H9 (cell line): Measurements from ENCODE around the gene CLRN1. TPM values are rescaled to one million over a fixed set of nuclear protein-coding genes. Genes with fewer than 3 reads are reported as not detected.

Experiments used
- DNase-seq: peaks from one replicate; pipeline ENCODE4 v3.0.0-alpha.2; 2017
- H2AFZ ChIP-seq: one replicate; pipeline ENCODE4 v1.6.1; 2013; ENCODE audit warnings: mild to moderate bottlenecking, low read length, control low read depth, moderate library complexity
- H2AK5ac ChIP-seq: 2 replicates; pipeline ENCODE4 v1.6.1; 2013; ENCODE audit warnings: low read length, control low read depth, mixed read lengths; ENCODE audit not compliant: insufficient read length
- H2BK120ac ChIP-seq: one replicate; pipeline ENCODE4 v1.6.1; 2013; ENCODE audit warnings: low read depth, mild to moderate bottlenecking, low read length, control low read depth, inconsistent platforms; ENCODE audit not compliant: poor library complexity, severe bottlenecking
- H2BK12ac ChIP-seq: 2 replicates; pipeline ENCODE4 v1.6.1; 2013; ENCODE audit warnings: low read length, control low read depth, mixed read lengths, low read depth; ENCODE audit not compliant: insufficient read length
- H2BK15ac ChIP-seq: 2 replicates; pipeline ENCODE4 v1.6.1; 2013; ENCODE audit warnings: low read depth, low read length, control low read depth
- H2BK20ac ChIP-seq: one replicate; pipeline ENCODE4 v1.6.1; 2013; ENCODE audit warnings: low read depth, mild to moderate bottlenecking, low read length, control low read depth, inconsistent platforms; ENCODE audit not compliant: poor library complexity, severe bottlenecking
- H2BK5ac ChIP-seq: 2 replicates; pipeline ENCODE4 v1.6.1; 2013; ENCODE audit warnings: low read length, control low read depth, mixed read lengths; ENCODE audit not compliant: insufficient read length
- H3K14ac ChIP-seq: 2 replicates; pipeline ENCODE4 v1.6.1; 2013; ENCODE audit warnings: low read length, control low read depth; ENCODE audit not compliant: insufficient read depth
- H3K18ac ChIP-seq: 2 replicates; pipeline ENCODE4 v1.6.1; 2013; ENCODE audit warnings: low read depth, mild to moderate bottlenecking, mixed read lengths, low read length, control low read depth; ENCODE audit not compliant: insufficient read length
- H3K23ac ChIP-seq: 2 replicates; pipeline ENCODE4 v1.6.1; 2013; ENCODE audit warnings: low read length, control low read depth, mixed read lengths, low read depth; ENCODE audit not compliant: insufficient read length
- H3K23me2 ChIP-seq: 2 replicates; pipeline ENCODE4 v1.6.1; 2013; ENCODE audit warnings: low read depth, mild to moderate bottlenecking, mixed read lengths, low read length, control low read depth; ENCODE audit not compliant: insufficient read length, poor library complexity, severe bottlenecking
- H3K27ac ChIP-seq: 2 replicates; pipeline ENCODE4 v1.5.1; 2013; ENCODE audit warnings: low read length, control low read depth, mixed read lengths, low read depth; ENCODE audit not compliant: insufficient read length
- H3K27me3 ChIP-seq: 2 replicates; pipeline ENCODE4 v1.6.1; 2013; ENCODE audit warnings: low read length, control low read depth, inconsistent platforms; ENCODE audit not compliant: insufficient read depth
- H3K4ac ChIP-seq: 2 replicates; pipeline ENCODE4 v1.6.1; 2013; ENCODE audit warnings: low read depth, mild to moderate bottlenecking, control low read depth, inconsistent platforms, low read length, moderate library complexity
- H3K4me1 ChIP-seq: 2 replicates; pipeline ENCODE4 v1.6.1; 2013; ENCODE audit warnings: low read length, control low read depth, inconsistent platforms; ENCODE audit not compliant: insufficient read depth
- H3K4me2 ChIP-seq: 2 replicates; pipeline ENCODE4 v1.6.1; 2013; ENCODE audit warnings: low read length, control low read depth, mixed read lengths; ENCODE audit not compliant: insufficient read length, insufficient read depth
- H3K56ac ChIP-seq: 2 replicates; pipeline ENCODE4 v1.6.1; 2013; ENCODE audit warnings: low read depth, mild to moderate bottlenecking, mixed read lengths, low read length, control low read depth; ENCODE audit not compliant: insufficient read length
- H3K79me1 ChIP-seq: 2 replicates; pipeline ENCODE4 v1.6.1; 2013; ENCODE audit warnings: low read depth, mild to moderate bottlenecking, moderate library complexity, low read length, control low read depth, inconsistent platforms; ENCODE audit not compliant: insufficient read depth, poor library complexity, severe bottlenecking
- H3K79me2 ChIP-seq: 2 replicates; pipeline ENCODE4 v1.6.1; 2013; ENCODE audit warnings: low read length, control low read depth, inconsistent platforms; ENCODE audit not compliant: insufficient read depth
- H3K9ac ChIP-seq: 2 replicates; pipeline ENCODE4 v1.6.1; 2013; ENCODE audit warnings: low read length, control low read depth, mixed read lengths; ENCODE audit not compliant: insufficient read length; ENCODE audit errors: extremely low read depth
- H3K9me3 ChIP-seq: one replicate; pipeline ENCODE4 v1.6.1; 2013; ENCODE audit warnings: low read depth, low read length, inconsistent platforms; ENCODE audit not compliant: control insufficient read depth
- H3T11ph ChIP-seq: one replicate; pipeline ENCODE4 v1.6.1; 2013; ENCODE audit warnings: mild to moderate bottlenecking, low read length, control low read depth, inconsistent platforms
- H4K20me1 ChIP-seq: one replicate; pipeline ENCODE4 v1.6.1; 2013; ENCODE audit not compliant: control insufficient read depth, insufficient read length, insufficient read depth
- H4K5ac ChIP-seq: 2 replicates; pipeline ENCODE4 v1.6.1; 2013; ENCODE audit warnings: low read depth, mild to moderate bottlenecking, mixed read lengths, low read length, control low read depth; ENCODE audit not compliant: insufficient read length
- H4K8ac ChIP-seq: replicated peaks from 2 replicates; pipeline ENCODE4 v1.6.1; 2013; ENCODE audit warnings: low read length, control low read depth, mixed read lengths, low read depth; ENCODE audit not compliant: insufficient read length
- H4K91ac ChIP-seq: 2 replicates; pipeline ENCODE4 v1.6.1; 2013; ENCODE audit warnings: low read depth, mild to moderate bottlenecking, moderate library complexity, mixed read lengths, low read length, control low read depth; ENCODE audit not compliant: insufficient read length
- H3K27ac Mint-ChIP-seq, 3 experiments: 2 replicates in 2 of 3; 3 replicates in 1 of 3; pipeline ENCODE4 v1.8.0; 2020 to 2021; ENCODE audit warnings: mixed read lengths in 3 of 3, mild to moderate bottlenecking in 1 of 3, moderate library complexity in 1 of 3
- H3K27me3 Mint-ChIP-seq: 2 replicates; pipeline ENCODE4 v1.8.0; 2021; ENCODE audit warnings: low read depth, mild to moderate bottlenecking, moderate library complexity, mixed read lengths
- H3K36me3 Mint-ChIP-seq, 3 experiments: 2 replicates in 2 of 3; 3 replicates in 1 of 3; pipeline ENCODE4 v1.8.0; 2020 to 2021; ENCODE audit warnings: low read depth in 3 of 3, mixed read lengths in 3 of 3; ENCODE audit not compliant: insufficient read depth in 1 of 3
- H3K4me1 Mint-ChIP-seq, 2 experiments: 2 replicates each; pipeline ENCODE4 v1.8.0; 2020; ENCODE audit warnings: mixed read lengths in 2 of 2
- H3K4me3 Mint-ChIP-seq, 2 experiments: 2 replicates in 1 of 2; 3 replicates in 1 of 2; pipeline ENCODE4 v1.8.0; 2020 to 2021; ENCODE audit warnings: mild to moderate bottlenecking in 2 of 2, mixed read lengths in 2 of 2, moderate library complexity in 1 of 2
- H3K9me3 Mint-ChIP-seq, 2 experiments: 2 replicates in 1 of 2; 3 replicates in 1 of 2; pipeline ENCODE4 v1.8.0; 2020; ENCODE audit warnings: mild to moderate bottlenecking in 2 of 2, mixed read lengths in 2 of 2, moderate library complexity in 1 of 2
- CTCF ChIP-seq: fragments of 200-600 bp; sonication (generic); conservative IDR thresholded peaks from 3 replicates; pipeline ENCODE4 v1.8.0; 2021; ENCODE audit warnings: antibody characterized with exemption, mild to moderate bottlenecking
- WGBS: extraction: QIAGEN DNeasy Blood & Tissue Kit; methylation state at CpG from one replicate; pipeline ENCODE4 v1.1.7; 2013; ENCODE audit warnings: missing lambda C conversion rate, low lambda C conversion rate, mixed read lengths; ENCODE audit not compliant: insufficient read length; ENCODE audit errors: extremely low coverage; 5-methylcytosine and 5-hydroxymethylcytosine counted together
- total RNA-seq: library from RNA; stranded (reverse); gene quantifications from 2 replicates; pipeline ENCODE4 v1.2.1, GENCODE V29; 2021

Gene CLRN1
- total RNA-seq, 1 experiment from 2014 or later: not detected

GRCh38 chr3:150898046-150898754 is 74.3 kb downstream of the CLRN1 start:
- H3K9me3 Mint-ChIP-seq: no peaks in the 10 kb centered on the region
- no peaks in the 10 kb centered on the region for H3K23me2 ChIP-seq
- no peaks in the 10 kb centered on the region for H4K20me1 ChIP-seq
- no peak for TF ChIP-seq CTCF
- no peaks in the 10 kb centered on the region; a peak in 1 of 7 replicates for H3K36me3 Mint-ChIP-seq
- peaks cover 3% of the 10 kb centered on the region; the same call in 1 of the 2 replicates for H3K4me1 ChIP-seq
- no peak overlapping the region for H4K5ac ChIP-seq
- no peak overlapping the region for H3T11ph ChIP-seq
- H3K9ac ChIP-seq: no peak overlapping the region
- H3K14ac ChIP-seq: no peak overlapping the region
- H4K91ac ChIP-seq: no peak overlapping the region
- peaks cover 5 to 6% of the 10 kb centered on the region in 2 experiments for H3K4me1 Mint-ChIP-seq
- no peak overlapping the region for H3K27ac ChIP-seq
- DNase-seq: no peak
- no peak overlapping the region for H3K27ac Mint-ChIP-seq
- H3K4me3 Mint-ChIP-seq: no peak overlapping the region
- no peak overlapping the region for H3K4me2 ChIP-seq
- peaks cover 2% of the 10 kb centered on the region; the same call in 1 of the 2 replicates for H3K27me3 Mint-ChIP-seq
- no peak overlapping the region for H2BK12ac ChIP-seq
- no CpG with 5 or more reads among the region's 3 CpGs for WGBS
- no peak overlapping the region for H2BK120ac ChIP-seq
- no peaks in the 10 kb centered on the region for H3K9me3 ChIP-seq
- no peak overlapping the region for H3K56ac ChIP-seq
- H2AFZ ChIP-seq: no peak overlapping the region
- H4K8ac ChIP-seq: no peak overlapping the region
- H3K79me2 ChIP-seq: no peaks in the 10 kb centered on the region
- no peak overlapping the region for H2BK5ac ChIP-seq
- H2BK15ac ChIP-seq: no peak overlapping the region
- H3K23ac ChIP-seq: no peak overlapping the region
- no peak overlapping the region for H2AK5ac ChIP-seq
- H3K27me3 ChIP-seq: no peaks in the 10 kb centered on the region
- no peak overlapping the region for H3K18ac ChIP-seq
- H3K79me1 ChIP-seq: no peaks in the 10 kb centered on the region
- no peak overlapping the region for H2BK20ac ChIP-seq
- no peak overlapping the region for H3K4ac ChIP-seq
